Stimulated activated CD4-positive, alpha-beta T cell treated with anti-CD3 and anti-CD28 coated beads, Interleukin-12 subunit alpha, Interleukin-12 subunit beta, amount 100 ng/mL, for 48 hours (primary cell): ENCODE measurements around the gene HIGD1B.
A peak's percentile ranks its signal among the peaks of the same experiment; 100 is the strongest.
"Not testable (repeated sequence)": the region's sequence is repeated elsewhere in the genome, so short reads cannot be mapped to it uniquely, and the experiment has no call there.

Source experiments
- DNase-seq, 3 donors: peaks; one replicate each; pipeline ENCODE4 v3.0.0-alpha.2; 2020; ENCODE audit warnings: low read depth in 2 of 3, low spot score in 1 of 3

HIGD1B gene

DNA sequence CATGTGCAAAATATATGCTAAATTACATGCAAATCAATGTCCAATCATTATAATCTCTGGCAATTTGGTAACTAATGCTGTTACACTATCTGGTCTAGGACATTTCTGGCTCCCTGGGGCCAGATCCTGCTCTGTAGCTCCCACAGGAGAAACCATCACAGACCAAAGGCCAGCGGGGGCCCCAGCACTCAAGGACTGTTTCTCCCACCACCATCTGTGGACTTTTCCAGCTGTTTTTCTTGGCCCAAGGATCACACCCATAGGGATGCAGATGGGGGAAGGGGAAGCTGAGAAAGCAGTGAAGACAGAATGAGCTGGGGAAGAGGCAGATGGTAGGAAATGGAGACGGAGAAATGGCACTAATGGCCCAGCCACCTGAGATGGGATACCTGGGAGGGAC is at the start of gene HIGD1B:
TSS of gene HIGD1B (plus strand) at position 298 of the 400 bp plus-strand sequence. CDS start 270 bp downstream, outside the sequence.
- no peak for DNase-seq

GRCh38 chr17:44798356-44798755 is 49.3 kb upstream of the HIGD1B start:
- no peak for DNase-seq

DNA sequence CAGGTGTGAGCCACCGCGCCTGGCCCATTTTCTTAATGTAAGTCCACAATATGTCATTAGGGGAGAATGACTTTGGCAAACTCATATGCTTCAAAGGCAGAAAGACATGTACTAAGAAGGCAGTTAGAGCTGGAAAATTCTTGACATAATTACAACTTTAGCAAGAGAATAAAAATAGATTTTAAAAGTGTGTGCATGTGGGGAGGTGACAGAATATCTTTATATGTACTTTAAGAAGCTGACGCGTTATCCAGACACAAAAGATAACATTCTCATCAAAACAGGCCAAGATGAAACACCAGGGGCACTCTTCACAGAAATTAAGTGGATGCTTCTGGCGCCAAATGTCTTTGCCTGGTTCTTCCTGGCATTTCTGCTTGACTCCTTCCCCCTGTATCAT is 45.8 kb upstream of the HIGD1B start:
- DNase-seq, result no peak

DNA sequence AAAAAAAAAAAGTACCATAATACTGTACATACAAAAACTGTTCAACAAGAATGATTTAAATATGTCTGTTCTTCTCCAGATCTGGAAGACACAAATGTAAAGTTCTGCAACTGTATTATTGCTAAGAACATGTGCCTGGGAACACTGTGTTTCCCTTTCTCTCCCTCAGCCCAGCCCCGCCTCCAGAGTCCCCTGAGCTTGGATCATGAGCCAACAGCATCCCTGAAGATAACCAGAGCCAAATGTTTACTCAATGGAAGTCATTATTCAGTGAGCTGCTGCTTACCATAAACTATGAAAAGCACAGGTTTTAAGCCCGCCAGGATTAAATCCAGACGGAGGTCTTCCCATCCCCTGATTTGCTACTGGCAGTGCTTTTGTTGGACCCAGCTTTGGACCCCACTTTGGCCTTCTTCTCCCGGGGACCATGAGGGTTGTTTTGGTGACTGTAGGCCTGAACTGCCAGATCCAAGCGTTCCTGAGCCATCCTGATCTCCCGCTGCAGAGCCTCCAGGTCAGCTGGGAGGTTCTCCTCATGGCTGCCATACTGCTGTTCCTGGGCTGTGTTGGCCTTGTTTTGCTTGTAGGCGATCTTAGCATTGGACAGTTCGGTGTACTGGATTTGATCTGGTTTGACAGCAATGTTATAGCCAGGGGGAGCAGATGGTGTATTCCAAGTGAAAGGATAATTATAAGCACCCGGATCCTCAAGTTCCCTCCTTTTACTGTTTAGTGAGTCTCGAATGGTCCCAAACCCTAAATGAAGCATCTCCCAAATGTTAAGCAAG is 43.2 kb upstream of the HIGD1B start:
- DNase-seq, result no peak

DNA sequence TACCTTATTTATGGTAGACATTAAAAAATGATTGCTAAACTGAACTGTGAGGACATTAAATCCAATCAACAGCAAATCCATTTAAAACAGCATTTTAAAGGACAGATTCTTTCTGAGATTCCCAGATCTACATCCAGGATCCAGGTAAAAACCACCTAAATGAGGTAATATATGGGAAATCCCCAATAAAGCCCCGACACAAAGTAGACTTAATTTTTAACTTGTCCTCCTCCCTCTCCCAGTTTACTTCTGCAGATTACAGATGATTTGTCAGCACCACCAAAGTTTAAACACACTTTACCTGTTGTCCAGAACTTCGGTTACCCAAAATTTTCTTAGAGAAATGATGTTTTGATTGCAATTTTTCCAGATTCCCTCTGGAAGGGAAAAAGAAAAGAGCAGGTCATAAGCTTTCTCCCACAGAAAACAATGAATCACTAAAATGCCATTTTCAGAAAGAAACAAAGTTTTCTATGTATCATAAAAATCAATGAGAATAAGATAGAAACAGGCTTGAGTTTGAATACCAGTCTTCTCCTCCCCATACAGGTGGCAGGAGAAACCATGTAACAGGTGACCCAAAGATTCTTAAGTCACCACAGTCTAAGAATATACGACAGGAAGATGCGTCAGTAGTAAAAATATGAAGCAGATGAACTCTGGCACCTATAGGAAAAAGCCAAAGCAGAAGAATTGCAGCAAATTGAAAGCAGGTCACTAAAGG is 40.4 kb upstream of the HIGD1B start:
- no peak for DNase-seq

GRCh38 chr17:44807817-44808155 is 39.9 kb upstream of the HIGD1B start:
- no peak for DNase-seq

- DNase-seq, result no peak
Measured at GRCh38 chr17:44808156-44808555, 39.5 kb upstream of the HIGD1B start.

- DNase-seq, result not testable (repeated sequence)
Measured at GRCh38 chr17:44808656-44809388, 38.9 kb upstream of the HIGD1B start.

GRCh38 chr17:44812263-44812662 is 35.4 kb upstream of the HIGD1B start:
- DNase-seq, result no peak

DNA sequence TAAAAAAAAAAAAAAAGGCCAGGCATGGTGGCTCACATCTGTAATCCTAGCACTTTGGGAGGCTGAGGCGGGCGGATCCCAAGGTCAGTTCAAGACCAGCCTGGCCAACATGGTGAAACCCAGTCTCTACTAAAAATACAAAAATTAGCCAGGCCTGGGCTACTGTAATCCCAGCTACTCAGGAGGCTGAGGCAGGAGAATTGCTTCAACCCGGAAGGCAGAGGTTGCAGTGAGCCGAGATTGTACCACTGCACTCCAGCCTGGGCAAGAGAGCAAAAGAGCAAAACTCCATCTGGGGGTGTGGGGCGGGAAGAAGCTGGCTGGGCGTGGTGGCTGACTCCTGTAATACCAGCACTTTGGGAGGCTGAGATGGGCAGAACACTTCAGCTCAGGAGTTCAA is 29.2 kb upstream of the HIGD1B start:
- DNase-seq, result not testable (repeated sequence)

DNA sequence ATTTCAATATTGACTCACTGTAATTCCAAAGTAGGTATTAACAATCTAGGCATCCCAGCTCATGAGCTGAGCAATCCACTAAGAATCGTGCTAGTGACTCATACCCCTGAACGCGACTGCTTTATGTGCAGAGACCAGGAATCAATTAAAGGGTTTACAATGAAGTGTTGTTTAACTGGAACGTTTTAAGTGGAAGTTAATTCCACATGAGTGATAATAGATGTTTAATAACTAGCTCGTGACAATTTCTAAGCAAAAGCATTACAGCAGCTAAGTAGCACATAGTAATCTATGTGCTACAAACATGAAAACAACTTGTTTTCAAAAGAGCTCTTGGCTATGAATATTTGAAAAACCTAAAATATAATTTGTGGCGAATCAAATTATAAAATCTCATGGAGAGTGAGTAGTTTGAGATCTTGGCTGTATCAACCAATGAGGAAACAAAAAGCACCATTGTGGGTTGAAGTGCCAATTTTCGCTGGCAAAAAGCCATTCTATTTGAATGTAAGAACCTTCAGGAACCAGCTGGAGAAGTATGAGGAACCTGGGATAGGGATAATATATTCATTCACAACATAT is 27.0 kb upstream of the HIGD1B start:
- DNase-seq, result no peak

- DNase-seq, result not testable (repeated sequence)
Measured at GRCh38 chr17:44825236-44825635, 22.4 kb upstream of the HIGD1B start.

DNA sequence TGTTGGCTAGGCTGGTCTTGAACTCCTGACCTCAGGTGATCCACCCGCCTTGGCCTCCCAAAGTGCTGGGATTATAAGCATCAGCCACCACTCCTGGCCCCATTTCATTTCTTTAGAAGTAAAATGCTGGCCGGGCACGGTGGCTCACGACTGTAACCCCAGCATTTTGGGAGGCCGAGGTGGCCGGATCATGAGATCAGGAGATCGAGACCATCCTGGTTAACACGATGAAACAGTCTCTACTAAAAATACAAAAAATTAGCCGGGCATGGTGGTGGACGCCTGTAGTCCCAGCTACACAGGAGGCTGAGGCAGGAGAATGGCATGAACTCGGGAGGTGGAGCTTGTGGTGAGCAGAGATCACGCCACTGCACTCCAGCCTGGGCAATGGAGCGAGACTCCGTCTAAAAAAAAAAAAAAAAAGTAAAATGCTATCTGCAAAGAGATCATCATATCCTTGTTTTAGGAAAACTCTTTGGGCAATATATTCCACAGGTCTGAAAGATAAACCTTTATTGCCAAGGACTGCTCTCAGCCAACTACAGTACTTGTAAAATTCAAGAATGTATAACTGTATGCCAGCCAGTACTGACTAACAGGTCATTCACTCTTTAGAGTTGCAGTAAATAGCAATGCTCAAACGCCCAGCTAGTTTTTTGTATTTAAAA is 21.4 kb upstream of the HIGD1B start:
- no peak for DNase-seq

- DNase-seq, result no peak
Measured at GRCh38 chr17:44827863-44828262, 19.8 kb upstream of the HIGD1B start.

DNA sequence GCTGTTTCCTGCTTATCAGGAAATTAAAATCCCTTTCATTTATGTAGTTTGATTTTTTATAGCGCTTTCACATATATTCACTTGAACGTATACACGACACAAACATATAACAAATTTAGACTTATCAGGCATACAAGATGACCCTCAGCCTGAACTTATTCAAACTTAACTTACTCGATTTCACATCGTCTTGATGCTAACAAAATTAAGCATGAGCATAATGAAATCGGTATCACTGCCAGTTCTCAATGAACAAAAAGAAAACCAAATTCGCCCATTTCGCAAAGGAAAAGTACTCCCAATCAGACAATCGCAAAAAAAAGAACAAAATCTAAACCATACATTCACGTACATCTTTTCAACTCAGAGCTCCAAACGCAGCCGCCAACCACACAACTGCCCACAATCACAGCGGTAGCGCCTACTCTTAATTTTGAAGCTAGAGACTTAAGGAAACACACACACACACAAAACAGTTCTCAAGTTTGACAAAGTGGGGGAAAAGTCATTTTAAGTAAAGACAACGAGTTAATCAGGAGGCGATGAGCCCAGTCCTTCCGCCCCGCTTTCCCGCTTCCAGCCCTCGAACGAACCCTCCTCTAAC is 18.7 kb upstream of the HIGD1B start:
- DNase-seq, result no peak

DNA sequence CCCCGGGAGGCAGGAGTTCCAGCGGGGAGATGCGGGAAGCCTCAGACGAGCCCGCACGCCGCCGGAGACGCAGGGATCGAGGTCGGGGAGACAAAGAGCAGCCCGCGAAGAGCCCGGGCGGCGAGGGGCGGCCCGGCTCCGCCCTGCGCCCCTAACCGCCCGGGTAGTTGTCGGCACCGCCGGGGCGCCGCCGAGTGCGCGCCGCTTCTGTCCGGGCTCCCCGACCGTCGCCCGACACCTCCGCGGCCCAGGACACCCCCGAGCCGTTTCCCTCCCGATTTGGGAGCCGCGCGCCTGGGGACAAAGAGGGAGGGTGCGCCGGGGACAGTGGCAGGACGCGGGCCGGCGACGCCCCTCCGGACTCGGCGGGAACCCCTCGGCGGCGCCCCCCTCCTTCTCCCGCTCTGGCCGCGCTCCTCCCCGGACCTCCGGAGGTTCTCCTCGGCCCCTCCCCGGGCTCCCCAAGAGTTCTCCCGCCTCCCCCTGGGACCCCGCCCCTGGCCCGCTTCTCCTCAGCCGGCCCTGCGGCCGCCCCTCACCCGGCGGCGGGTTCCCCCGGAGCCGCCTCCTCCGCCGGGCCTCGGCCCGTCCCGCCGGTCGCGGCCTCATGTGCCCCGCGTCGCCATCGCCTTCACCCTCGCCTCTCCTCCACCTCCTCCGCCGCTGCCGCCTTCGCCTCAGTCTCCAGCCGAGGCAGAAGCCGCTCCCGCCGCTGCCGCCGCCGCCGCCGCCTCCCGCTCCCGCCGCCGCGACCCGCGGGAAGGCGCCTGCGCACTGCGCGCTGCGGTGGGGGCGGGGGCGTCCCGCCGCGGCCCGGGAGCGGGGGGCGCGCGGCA is 17.9 kb upstream of the HIGD1B start, which contains the start of gene GJC1:
TSS of gene GJC1 (minus strand) at position 765 of the 836 bp plus-strand sequence. CDS start 24,470 bp downstream, outside the sequence.
- DNase-seq, result peak in 1 of 3 donors; percentile 25

DNA sequence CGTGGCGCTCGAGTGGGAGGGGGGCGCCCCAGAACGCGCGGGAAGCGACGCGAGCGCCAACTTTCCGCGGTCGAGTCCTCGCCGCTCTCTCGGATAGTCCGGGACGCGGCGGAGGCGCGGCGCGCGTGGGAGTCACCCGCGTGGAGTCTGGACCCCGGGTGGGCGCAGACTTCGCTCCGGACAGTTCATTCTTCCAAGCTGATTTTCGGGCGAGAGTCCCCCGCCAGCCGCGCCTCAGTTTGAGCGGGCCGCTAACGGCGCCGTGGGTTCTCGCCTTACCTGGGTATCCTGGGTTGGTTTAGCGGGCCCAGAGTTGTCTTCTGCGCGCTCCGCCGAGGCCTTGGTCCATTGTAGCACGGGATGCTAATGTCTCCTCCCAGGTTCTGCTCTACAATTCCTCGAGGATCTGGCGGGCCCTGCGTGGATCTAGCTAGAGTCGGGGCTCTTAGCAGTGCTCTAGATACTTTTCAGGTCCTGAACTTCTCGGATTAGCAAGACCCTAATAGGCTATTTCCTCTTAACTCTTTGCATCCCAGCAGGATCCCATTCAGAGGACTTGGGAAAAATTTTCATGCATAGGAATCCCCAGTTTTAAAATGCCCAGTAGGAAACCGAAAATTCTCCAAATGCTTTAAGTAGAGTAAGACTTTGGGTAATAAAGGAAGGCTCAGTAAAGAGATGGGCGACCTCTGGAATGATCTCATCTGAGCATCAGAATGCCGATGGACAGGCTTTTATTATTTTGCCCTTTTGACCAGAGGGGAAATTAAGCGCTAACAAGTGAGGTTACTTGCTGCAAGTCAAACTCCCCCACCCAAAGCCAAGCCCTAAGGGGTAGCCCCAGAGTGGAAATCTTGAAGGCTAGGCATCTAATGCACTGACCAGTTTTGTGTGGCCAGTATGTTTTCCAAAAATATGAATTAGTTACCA is 17.1 kb upstream of the HIGD1B start:
- no peak for DNase-seq

DNA sequence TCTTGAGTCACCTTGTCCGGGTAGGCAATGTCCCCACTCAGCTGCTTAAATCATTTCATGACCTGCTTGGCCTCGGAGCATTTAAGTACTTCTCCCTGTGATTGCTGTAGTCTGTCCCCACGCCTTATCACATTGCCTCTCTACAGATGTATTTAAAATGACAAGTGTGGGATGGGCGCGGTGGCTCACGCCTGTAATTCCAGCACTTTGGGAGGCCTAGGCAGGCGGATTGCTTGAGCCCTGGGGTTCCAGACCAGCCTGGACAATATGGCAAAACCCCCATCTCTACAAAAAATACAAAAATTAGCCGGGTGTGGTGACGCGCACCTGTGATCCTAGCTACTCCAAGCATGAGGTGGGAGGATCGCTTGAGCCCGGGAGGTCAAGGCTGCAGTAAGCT is 16.3 kb upstream of the HIGD1B start:
- DNase-seq, result no peak
